K562 (cell line): Measurements from ENCODE around the gene CDK1. TPM values are rescaled to one million over a fixed set of nuclear protein-coding genes. Genes with fewer than 3 reads are reported as not detected.

Experiments
- BRD9 ChIP-seq: fragments of 450-650 bp; IDR thresholded peaks from 2 replicates; pipeline ENCODE4 v1.6.1; 2018; ENCODE audit warnings: low read depth; ENCODE audit not compliant: partially characterized antibody
- ESRRB ChIP-seq: fragments of 250-450 bp; sonication (Bioruptor Pico); IDR thresholded peaks from 2 replicates; pipeline ENCODE4 v1.5.0; 2020; ENCODE audit warnings: mild to moderate bottlenecking, moderate library complexity, borderline replicate concordance
- EZH2 ChIP-seq: IDR thresholded peaks from 2 replicates; pipeline ENCODE4 v1.6.1; 2012; ENCODE audit warnings: low read depth, mild to moderate bottlenecking, inconsistent platforms, low read length, borderline replicate concordance
- HDGF ChIP-seq: fragments of 450-650 bp; IDR thresholded peaks from 2 replicates; pipeline ENCODE4 v1.6.1; 2016
- KLF1 ChIP-seq: fragments of 450-650 bp; IDR thresholded peaks from 2 replicates; pipeline ENCODE4 v1.6.1; 2016; ENCODE audit warnings: missing genetic modification characterization, missing compliant biosample characterization
- RAD21 ChIP-seq, 2 experiments: fragments of 250-450 bp in 1 of 2; fragments of 450-650 bp in 1 of 2; sonication (Bioruptor Pico) in 1 of 2; formaldehyde crosslinking in 1 of 2; IDR thresholded peaks in 1 of 2; conservative IDR thresholded peaks in 1 of 2; 2 replicates each; pipeline versions ENCODE4 v1.4.0 to v1.8.0; 2020 to 2022; ENCODE audit warnings: mild to moderate bottlenecking in 2 of 2, moderate library complexity in 1 of 2
- RBM14 ChIP-seq: fragments of 200-400 bp; formaldehyde crosslinking; IDR thresholded peaks from 2 replicates; pipeline ENCODE4 v1.6.1; 2018; ENCODE audit warnings: low read depth, mild to moderate bottlenecking, low read length, moderate library complexity, borderline replicate concordance; ENCODE audit not compliant: insufficient read depth
- RBM34 ChIP-seq: fragments of 200-400 bp; formaldehyde crosslinking; IDR thresholded peaks from 2 replicates; pipeline ENCODE4 v1.6.1; 2018; ENCODE audit warnings: low read length, borderline replicate concordance; ENCODE audit not compliant: insufficient read depth
- RUNX1 ChIP-seq: sonication (generic); IDR thresholded peaks from 2 replicates; pipeline ENCODE4 v1.6.1; 2016; ENCODE audit warnings: antibody characterized with exemption, low read depth
- TBL1XR1 ChIP-seq, 2 experiments: IDR thresholded peaks; 2 replicates each; pipeline ENCODE4 v1.6.1; 2012; ENCODE audit warnings: improper control_type of control experiment in 2 of 2, low read length in 2 of 2, mild to moderate bottlenecking in 1 of 2
- TGIF2 ChIP-seq: sonication (generic); formaldehyde crosslinking; IDR thresholded peaks from 2 replicates; pipeline ENCODE4 v1.8.1; 2022; ENCODE audit warnings: mild to moderate bottlenecking, missing genetic modification reagents, moderate library complexity
- ZBTB17 ChIP-seq: fragments of 450-650 bp; formaldehyde crosslinking; IDR thresholded peaks from 2 replicates; pipeline ENCODE4 v1.4.0; 2020; ENCODE audit warnings: mild to moderate bottlenecking
- ZBTB7A ChIP-seq: IDR thresholded peaks from 2 replicates; pipeline ENCODE4 v1.6.1; 2011; ENCODE audit warnings: low read depth, mild to moderate bottlenecking, low read length, moderate library complexity, borderline replicate concordance; ENCODE audit not compliant: control insufficient read depth
- ZNF124 ChIP-seq: sonication (generic); formaldehyde crosslinking; IDR thresholded peaks from 2 replicates; pipeline ENCODE4 v1.8.1; 2022; ENCODE audit warnings: missing genetic modification reagents
- ZNF507 ChIP-seq: conservative IDR thresholded peaks from 2 replicates; pipeline ENCODE4 v1.6.1; 2017; ENCODE audit warnings: missing genetic modification characterization, missing compliant biosample characterization
- ZNF586 ChIP-seq: fragments of 450-650 bp; formaldehyde crosslinking; conservative IDR thresholded peaks from 2 replicates; pipeline ENCODE4 v1.4.0; 2020; ENCODE audit warnings: mild to moderate bottlenecking, moderate library complexity
- polyA plus RNA-seq, 8 experiments: library from polyadenylated mRNA; depleted of rRNA in 4 of 8; stranded (reverse) in 5 of 8; unstranded in 3 of 8; fragments of >200 nt; fragmentation: Nextera tagmentation in 2 of 8; fragmentation: Illumina TruSeq in 1 of 8; extraction: Ambion mirVana in 2 of 8; extraction: Trizol in 1 of 8; gene quantifications; 2 replicates each; pipeline versions ENCODE4 v1.2.1 to v1.2.3, GENCODE V29; 2011 to 2014; ENCODE audit warnings: inconsistent platforms in 1 of 8, missing spikeins in 1 of 8
- total RNA-seq, 7 experiments: library from RNA; depleted of rRNA in 6 of 7; stranded (reverse); fragments of >200 nt in 6 of 7; fragmentation: Illumina TruSeq in 2 of 7; extraction: Trizol in 2 of 7; gene quantifications; 2 replicates each; pipeline versions ENCODE4 v1.2.1 to v1.2.3, GENCODE V29; 2011 to 2021; ENCODE audit warnings: low replicate concordance in 1 of 7
- TF ChIP-seq, protein P1 (sequence below), 2 experiments: fragments of 450-650 bp; formaldehyde crosslinking in 1 of 2; IDR thresholded peaks; 2 replicates each; pipeline versions ENCODE4 v1.4.0 to v1.6.1; 2014 to 2020; ENCODE audit warnings: mild to moderate bottlenecking in 2 of 2, borderline replicate concordance in 1 of 2, low read depth in 1 of 2
- TF ChIP-seq, protein P2 (sequence below): fragments of 250-450 bp; sonication (Bioruptor Pico); IDR thresholded peaks from 2 replicates; pipeline ENCODE4 v1.9.0; 2021; ENCODE audit warnings: mild to moderate bottlenecking, inconsistent platforms

CDK1 gene
- total and polyA plus RNA-seq, 9 of the 15 experiments (the other 6 are each of a cell fraction or from before 2014, with no cell fraction given), result 156 to 685 (median 236) TPM

DNA sequence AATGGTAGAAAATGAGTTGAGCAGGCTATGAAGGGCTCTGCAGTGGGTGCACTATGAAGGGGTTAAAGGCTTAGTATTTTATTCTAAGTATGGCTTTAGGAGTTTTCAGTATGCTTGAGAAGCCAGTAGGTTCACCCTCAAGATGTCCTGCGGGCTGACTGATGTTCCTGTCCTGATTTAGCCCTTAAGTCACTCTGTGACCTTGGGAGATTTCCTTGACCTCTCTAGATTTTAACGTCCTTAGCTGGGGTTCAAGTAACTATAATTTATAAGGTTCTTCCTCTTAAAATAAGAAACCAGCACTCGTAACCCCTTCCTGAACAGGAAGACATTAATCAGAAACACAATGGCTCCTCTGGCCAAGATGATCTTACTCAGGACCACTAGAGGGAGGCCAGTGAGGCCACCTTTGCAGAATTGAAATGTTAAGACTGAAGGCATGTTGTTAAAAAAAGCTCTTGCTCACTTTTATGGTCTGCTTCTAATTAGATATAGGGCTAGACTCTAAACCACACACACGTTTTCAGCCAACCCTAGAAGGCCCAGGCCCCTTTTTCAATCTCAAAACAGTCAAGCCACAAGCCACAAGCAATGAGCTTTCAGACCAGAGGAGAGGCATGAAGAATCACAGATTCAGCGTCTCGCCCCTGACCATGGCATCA, 41.9 kb downstream of the CDK1 start (continued):
- TF ChIP-seq, protein P1, sequence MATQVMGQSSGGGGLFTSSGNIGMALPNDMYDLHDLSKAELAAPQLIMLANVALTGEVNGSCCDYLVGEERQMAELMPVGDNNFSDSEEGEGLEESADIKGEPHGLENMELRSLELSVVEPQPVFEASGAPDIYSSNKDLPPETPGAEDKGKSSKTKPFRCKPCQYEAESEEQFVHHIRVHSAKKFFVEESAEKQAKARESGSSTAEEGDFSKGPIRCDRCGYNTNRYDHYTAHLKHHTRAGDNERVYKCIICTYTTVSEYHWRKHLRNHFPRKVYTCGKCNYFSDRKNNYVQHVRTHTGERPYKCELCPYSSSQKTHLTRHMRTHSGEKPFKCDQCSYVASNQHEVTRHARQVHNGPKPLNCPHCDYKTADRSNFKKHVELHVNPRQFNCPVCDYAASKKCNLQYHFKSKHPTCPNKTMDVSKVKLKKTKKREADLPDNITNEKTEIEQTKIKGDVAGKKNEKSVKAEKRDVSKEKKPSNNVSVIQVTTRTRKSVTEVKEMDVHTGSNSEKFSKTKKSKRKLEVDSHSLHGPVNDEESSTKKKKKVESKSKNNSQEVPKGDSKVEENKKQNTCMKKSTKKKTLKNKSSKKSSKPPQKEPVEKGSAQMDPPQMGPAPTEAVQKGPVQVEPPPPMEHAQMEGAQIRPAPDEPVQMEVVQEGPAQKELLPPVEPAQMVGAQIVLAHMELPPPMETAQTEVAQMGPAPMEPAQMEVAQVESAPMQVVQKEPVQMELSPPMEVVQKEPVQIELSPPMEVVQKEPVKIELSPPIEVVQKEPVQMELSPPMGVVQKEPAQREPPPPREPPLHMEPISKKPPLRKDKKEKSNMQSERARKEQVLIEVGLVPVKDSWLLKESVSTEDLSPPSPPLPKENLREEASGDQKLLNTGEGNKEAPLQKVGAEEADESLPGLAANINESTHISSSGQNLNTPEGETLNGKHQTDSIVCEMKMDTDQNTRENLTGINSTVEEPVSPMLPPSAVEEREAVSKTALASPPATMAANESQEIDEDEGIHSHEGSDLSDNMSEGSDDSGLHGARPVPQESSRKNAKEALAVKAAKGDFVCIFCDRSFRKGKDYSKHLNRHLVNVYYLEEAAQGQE (IDR thresholded peaks at IDR 0.05; ENCODE audit: borderline replicate concordance), result peak; percentile 49; the same call in 1 of the 2 replicates
- TF ChIP-seq, protein P1 (CRISPR knock-in tag; IDR thresholded peaks at IDR 0.05; ENCODE audit: low read depth), result no peak
- TF ChIP-seq RBM34 (no peak), ESRRB (no peak), ZNF507 (tag) (no peak), TBL1XR1 (IDR thresholded peaks at IDR 0.05; ENCODE audit: low read length in 2 of 2) (no peak), BRD9 (no peak), ZNF586 (CRISPR knock-in tag) (no peak), EZH2 (no peak), ZNF124 (CRISPR knock-in tag) (no peak), HDGF (no peak), TGIF2 (no peak), RUNX1 (no peak), RAD21 (CRISPR knock-in tag; conservative IDR thresholded peaks at IDR 0.05 in 1 of 2, IDR thresholded peaks at IDR 0.05 in 1 of 2) (peak; percentile 62 to 80), ZBTB7A (no peak), KLF1 (no peak), RBM14 (no peak), ZBTB17 (CRISPR knock-in tag) (peak; percentile 98)
- TF ChIP-seq, protein P2, sequence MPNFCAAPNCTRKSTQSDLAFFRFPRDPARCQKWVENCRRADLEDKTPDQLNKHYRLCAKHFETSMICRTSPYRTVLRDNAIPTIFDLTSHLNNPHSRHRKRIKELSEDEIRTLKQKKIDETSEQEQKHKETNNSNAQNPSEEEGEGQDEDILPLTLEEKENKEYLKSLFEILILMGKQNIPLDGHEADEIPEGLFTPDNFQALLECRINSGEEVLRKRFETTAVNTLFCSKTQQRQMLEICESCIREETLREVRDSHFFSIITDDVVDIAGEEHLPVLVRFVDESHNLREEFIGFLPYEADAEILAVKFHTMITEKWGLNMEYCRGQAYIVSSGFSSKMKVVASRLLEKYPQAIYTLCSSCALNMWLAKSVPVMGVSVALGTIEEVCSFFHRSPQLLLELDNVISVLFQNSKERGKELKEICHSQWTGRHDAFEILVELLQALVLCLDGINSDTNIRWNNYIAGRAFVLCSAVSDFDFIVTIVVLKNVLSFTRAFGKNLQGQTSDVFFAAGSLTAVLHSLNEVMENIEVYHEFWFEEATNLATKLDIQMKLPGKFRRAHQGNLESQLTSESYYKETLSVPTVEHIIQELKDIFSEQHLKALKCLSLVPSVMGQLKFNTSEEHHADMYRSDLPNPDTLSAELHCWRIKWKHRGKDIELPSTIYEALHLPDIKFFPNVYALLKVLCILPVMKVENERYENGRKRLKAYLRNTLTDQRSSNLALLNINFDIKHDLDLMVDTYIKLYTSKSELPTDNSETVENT (CRISPR knock-in tag), result no peak
